Activated CD4-positive, alpha-beta T cell treated with anti-CD3 and anti-CD28 coated beads, Interleukin-2, amount 50 U/mL, for 1 hour (primary cell): ENCODE results near the gene ZNF787.
"Not testable (repeated sequence)": the region's sequence is repeated elsewhere in the genome, so short reads cannot be mapped to it uniquely, and the experiment has no call there.

Experiments used
- DNase-seq: peaks from one replicate; pipeline ENCODE4 v3.0.0-alpha.2; 2020

ZNF787 gene

DNA sequence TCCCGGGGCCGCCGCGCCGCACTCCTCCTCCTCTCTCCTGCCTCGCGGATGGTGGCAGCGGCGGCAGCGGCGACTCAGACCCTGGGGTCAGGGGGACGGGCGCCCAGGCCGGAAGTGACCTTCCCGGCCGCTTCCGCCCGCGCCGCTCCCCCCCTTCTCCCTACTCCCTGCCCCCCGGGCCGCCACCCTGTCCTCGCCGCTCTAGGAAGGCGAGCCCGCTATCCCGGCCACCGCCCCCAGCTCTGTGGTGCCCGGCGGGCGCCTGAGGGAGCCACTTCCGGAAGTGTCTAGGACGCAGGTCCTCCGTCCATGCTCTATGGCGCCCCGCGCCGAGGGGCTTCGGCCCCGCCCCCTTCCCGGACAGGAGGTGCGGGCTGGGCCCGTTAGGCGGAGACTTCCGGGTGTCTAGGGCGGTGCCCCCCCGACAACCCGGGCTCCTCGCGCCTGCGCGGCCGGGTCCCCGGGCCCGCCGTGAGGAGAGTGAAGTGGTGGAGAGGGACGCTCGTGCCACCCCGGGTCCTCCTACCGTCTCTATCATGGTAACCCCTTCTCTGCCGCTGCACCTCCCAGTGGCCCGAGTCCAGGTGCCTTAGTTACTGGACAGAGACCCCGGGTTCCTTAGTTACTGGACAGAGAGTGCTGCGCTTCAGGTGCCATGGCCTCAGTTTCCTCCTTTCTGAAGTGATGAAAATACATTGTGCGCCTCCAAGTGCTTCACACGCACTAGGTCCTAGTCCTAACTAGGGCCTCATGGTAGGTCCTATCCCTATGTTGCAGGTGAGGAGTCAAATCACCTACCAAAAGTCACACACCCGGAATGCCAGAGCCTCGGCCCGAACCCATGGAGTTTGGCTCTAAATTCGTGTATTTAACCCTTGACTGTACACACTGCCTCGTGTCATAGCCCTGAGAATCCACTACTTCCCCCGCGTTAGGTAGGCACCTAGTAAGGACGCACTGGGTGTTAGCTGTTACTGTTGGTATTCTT is at the start of gene ZNF787:
Gene ZNF787, minus strand, starts transcription at position 116 of the 988 bp plus-strand sequence. CDS start 18,078 bp downstream, outside the sequence.
- peak; percentile 95 for DNase-seq

DNA sequence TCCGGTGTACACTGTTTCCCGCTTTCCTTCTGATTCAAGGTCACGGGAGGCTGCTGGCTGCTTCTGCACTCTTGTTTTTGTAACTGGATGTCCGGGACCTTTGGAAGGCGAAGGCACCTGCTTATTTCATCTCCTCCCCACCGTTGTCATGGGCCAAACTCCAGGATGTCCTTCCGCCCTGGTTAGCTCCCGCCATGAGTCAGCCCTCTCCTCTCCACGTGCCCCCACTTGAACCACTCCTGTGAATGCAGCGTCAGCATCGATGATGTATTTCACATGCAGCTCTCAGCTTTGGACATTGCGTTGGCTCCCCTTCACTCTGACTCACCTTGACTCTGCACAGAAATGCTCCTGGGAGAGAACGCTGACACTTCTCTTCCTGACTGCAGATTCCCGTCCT is 49.2 kb upstream of the ZNF787 start:
- no peak for DNase-seq

DNA sequence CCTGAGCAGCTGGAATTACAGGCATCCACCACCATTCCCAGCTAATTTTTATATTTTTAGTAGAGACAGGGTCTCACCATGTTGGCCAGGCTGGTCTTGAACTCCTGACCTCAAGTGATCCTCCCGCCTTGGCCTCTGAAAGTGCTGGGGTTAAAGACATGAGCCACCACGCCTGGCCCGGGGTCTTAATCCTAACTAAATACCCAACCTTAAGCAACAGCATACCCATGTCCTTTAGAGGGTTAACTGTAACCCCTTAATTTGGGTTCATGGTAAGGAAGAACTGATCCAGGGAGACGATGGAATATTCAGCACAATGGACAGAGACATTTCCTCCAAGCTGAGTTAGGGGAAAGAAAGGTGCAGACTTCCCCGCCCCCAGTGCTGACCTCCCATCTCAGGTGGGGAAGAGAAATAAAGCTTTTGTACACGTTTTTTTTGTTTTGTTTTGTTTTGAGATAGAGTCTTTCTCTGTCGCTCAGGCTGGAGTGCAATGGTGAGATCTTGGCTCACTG is 46.0 kb upstream of the ZNF787 start:
- no peak for DNase-seq

- DNase-seq, result no peak
These were observed 42.0 kb upstream of the ZNF787 start for GRCh38 chr19:56163097-56163496.

DNA sequence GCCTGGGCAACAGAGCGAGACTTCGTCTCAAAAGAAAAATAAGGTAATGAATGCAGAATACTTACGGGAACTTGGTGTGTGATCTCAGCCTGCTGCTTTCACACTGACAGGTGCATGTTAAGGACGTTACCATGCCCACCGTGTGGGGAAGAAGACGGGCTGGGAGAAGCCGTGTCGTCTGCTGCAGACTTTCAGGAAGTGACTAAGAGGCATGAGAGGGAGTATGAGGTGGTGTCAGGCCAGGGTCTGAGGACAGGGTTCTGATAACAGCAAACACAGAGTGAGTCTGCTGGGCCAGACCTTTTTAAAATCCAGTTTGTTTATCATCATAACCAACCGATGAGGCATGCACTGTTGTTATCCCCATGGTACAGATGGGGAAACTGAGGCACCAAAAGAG is 41.2 kb upstream of the ZNF787 start:
- no peak for DNase-seq

- DNase-seq, result no peak
These were observed 40.4 kb upstream of the ZNF787 start for GRCh38 chr19:56161534-56161933.

- no peak for DNase-seq
These were observed 38.7 kb upstream of the ZNF787 start for GRCh38 chr19:56159622-56160271.

DNA sequence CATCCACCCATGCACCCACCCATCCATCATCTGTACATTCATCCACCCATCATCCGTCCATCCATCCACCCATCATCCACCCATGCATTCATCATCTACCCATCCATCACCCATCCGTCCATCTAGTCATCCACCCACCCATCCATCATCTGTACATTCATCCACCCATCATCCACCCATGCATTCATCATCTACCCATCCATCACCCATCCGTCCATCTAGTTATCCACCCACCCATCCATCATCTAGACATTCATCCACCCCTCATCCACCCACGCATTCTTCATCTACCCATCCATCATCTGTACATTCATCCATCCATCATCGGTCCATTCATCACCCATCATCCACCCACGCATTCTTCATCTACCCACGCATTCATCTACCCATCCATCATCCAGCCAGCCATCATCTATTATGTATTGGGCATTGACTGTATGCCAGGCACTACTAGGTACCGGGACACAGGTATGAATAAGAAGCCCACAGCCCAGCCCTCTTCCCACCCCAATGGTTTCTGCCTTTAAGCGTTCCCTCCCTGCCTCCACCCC is 38.0 kb upstream of the ZNF787 start:
- no peak for DNase-seq

DNA sequence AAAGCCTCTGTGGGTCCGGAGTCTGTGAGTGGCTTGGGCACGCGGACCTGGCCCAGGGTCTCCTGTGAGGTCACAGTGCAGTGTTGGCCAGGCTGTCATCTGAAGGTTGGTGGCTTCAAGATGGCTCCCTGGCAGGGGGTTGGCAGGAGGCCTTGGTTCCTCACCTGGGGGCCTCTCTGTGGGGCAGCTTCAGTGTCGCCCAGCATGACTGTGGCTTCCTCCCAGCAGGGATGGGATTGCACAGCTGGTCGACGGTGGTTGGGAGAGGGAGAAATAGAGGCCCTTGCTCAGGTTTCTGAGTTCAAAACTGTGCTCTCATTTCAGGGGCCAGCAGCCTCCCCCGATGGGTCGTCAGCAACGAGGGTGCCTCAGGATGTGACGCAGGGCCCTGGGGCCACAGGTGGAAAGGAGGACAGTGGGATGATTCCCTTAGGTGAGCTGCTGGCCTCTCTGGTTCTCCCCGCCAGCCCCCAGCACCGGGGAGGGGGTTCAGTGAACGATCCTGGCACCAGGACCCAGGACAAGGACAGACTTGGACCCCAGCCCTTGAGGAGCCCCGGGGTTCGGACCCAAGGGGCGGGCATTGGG is 37.2 kb upstream of the ZNF787 start:
- DNase-seq, result no peak

DNA sequence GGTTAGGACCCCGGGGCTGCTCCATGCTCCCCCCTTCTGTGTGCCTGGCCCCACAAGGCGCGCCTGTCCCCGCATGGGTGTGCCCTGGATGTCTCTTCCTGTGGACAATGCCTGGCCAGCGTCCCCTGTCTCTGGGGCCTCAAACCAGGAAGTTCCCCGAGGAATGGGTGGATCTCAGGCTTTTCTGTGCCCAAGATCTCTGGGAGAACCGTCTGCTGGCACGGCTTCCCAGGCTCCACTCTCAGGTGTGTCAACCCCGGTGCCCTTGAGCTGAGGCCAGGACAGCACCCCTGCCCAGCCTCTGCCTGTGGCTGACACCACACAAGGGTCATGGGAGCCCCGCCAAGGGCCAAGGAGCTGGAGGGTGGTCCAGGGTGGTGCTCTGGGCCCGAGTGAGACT is 35.7 kb upstream of the ZNF787 start:
- no peak for DNase-seq

- DNase-seq, result peak; percentile 4
These were observed 34.1 kb upstream of the ZNF787 start for GRCh38 chr19:56155124-56155687.

- no peak for DNase-seq
These were observed 32.4 kb upstream of the ZNF787 start for GRCh38 chr19:56153507-56153906.

DNA sequence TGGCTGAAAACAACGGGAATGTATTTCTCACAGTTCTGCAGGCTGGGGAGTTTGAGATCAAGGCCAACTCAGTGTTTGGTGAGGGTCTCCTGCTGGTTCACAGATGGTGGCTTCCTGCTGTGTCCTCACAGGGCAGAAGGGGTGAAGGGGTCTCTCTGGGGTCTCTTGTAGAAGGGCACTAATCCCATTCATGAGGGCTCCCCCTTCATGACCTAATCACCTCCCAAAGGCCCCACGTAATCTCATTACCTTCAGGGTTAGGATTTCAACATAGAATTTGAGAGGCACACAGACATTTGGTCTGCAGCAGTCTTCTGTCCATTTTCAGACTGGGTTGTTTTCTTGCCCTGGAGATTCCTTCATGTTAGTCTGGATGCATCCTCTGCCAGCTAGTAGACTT is 31.5 kb upstream of the ZNF787 start:
- no peak for DNase-seq

GRCh38 chr19:56150358-56150757 is 29.3 kb upstream of the ZNF787 start:
- no peak for DNase-seq

- DNase-seq, result no peak
These were observed 28.6 kb upstream of the ZNF787 start for GRCh38 chr19:56149656-56150038.

DNA sequence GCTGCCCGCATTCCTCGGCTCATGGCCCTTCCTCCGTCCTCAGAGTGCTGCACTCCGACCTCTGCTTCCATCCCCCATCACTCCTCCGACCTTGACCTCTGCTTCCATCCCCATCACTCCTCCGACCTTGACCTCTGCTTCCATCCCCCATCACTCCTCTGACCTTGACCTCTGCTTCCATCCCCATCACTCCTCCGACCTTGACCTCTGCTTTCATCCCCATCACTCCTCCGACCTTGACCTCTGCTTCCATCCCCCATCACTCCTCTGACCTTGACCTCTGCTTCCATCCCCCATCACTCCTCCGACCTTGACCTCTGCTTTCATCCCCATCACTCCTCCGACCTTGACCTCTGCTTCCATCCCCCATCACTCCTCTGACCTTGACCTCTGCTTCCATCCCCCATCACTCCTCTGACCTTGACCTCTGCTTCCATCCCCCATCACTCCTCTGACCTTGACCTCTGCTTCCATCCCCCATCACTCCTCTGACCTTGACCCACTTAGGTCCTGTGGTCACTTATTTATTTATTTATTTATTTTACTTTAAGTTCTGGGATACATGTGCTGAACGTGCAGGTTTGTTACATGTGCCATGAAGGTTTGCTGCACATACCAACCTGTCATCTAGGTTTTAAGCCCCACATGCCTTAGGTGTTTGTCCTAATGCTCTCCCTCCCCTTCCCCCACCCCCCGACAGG is 28.0 kb upstream of the ZNF787 start:
- not testable (repeated sequence) for DNase-seq

- DNase-seq, result no peak
These were observed 27.0 kb upstream of the ZNF787 start for GRCh38 chr19:56148096-56148495.

DNA sequence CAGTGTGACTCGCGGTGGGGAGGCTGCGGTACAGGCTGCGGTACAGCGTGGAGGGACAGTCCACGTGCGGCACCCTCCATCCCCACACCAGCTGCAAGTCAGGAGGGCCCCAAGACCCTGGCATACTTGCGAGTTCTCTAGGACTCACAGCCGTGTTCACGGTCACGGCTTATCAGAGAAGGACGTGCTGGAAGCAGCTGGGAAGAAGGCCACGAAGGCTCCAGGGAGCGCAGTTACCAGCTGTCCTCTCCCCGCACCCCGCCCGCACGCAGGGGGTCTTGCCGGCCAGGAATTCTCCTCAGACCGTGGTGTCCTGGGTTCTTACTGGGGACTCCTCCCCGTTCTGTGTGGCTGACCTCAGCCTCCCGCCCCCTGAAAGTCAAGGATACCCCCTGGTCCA is 26.2 kb upstream of the ZNF787 start:
- no peak for DNase-seq

DNA sequence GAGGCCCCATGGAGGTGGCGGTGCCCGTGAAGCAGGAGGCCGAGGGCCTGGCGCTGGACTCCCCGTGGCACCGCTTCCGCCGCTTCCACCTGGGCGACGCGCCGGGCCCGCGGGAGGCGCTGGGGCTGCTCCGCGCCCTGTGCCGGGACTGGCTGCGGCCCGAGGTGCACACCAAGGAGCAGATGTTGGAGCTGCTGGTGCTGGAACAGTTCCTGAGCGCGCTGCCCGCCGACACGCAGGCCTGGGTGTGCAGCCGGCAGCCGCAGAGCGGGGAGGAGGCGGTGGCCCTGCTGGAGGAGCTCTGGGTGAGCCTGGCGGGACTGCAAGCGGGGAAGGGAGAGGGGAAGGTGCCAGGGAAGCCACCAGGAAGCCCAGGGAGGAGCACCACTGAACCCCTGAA is 25.8 kb upstream of the ZNF787 start:
- DNase-seq, result no peak

DNA sequence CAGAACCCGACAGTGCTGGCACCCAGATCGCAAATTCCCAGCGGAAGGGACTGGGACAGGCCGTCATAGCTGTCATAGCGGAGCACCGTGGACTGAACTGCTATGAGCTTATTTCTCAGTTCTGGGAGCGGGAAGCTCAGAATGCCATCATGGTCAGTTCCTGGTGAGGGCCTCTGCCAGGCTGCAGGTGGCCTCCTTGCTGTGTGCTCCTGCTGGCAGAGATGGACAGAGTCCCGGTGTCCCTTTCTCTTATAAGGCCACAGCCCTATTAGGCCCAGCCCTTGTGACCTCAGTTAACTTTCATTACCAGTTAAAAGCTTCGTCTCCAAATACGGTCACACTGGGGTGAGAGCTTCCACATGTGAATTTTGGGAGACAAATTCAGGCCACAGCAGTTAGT is 24.6 kb upstream of the ZNF787 start:
- DNase-seq, result no peak

DNA sequence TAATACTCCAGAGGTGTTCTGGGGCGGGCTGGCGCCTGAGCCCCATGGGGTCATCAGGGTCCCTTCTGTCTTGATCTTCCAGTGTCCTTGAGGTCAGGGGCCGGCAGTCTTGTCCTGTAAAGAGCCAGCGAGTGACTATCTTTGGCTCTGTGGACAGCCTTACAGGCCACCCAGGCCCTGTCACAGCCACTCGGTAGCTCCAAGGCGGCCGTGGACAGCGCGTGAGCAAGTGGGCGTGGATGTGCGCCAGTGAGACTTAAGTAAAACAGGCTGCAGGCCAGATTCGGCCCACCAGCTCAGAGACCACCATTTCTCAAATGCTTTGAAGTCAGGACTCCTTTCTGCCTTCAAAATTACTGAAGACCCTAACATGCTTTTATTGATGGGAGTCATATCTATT is 23.7 kb upstream of the ZNF787 start:
- no peak for DNase-seq

DNA sequence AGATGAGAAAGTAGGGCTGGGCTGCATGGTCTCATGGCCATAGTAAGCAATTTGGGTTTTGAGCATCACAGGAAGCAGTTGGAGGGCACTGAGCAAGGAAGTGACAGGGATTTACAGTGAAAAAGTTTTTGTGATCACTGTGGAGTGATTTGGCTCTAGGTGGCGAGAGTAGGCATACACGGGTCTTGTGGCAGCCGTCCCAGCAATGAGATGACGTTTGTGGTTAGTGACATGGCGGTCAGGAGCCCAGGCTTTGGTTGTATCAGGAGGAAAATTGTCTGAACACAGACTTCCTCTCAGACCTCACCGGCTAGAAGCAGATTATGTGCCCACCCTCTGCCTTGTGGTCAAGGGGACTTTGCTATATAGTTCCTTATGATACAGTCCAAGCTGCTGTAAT is 23.3 kb upstream of the ZNF787 start:
- no peak for DNase-seq
